ENCODE results near the gene OR2T2.
"Not testable (repeated sequence)": the region's sequence is repeated elsewhere in the genome, so short reads cannot be mapped to it uniquely, and the experiment has no call there.

Gene OR2T2

GRCh38 chr1:248450466-248451145 lies 5.2 kb downstream of the OR2T2 start:
- not testable (repeated sequence) for DNase-seq

DNA sequence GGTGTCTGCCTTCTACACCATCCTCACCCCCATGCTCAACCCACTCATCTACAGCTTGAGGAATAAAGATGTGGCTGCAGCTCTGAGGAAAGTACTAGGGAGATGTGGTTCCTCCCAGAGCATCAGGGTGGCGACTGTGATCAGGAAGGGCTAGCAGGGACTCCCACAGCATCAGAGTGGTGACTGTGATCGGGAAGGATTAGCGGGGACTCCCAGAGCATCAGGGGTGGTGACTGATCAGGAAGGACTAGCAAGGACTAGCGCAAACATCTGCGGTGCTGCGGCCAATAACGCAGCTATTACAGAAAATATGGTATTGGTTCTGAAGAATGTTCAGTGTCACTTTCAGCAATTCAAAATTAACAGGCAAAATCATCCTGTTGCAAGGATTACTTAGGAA lies 8.2 kb downstream of the OR2T2 start:
- DNase-seq, result not testable (repeated sequence)

DNA sequence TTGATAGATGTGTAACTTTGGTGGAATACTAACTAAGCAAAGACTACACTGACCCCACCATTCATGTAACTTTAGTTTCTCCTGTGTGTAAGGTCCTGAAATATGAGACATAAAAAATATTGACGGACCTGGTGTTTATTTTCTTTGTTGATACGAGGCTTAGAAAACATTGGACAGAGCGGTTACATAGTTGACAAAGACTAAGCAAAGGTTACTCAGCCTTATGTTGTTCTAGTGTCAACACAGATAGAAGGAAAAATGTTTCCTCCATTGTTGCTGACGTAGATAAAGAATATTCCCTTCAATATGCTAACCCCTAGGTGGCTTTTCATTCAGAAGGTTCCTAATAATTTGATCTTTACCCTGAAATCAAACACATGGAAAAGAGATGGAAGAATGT lies 9.6 kb downstream of the OR2T2 start:
- DNase-seq, result not testable (repeated sequence)

DNA sequence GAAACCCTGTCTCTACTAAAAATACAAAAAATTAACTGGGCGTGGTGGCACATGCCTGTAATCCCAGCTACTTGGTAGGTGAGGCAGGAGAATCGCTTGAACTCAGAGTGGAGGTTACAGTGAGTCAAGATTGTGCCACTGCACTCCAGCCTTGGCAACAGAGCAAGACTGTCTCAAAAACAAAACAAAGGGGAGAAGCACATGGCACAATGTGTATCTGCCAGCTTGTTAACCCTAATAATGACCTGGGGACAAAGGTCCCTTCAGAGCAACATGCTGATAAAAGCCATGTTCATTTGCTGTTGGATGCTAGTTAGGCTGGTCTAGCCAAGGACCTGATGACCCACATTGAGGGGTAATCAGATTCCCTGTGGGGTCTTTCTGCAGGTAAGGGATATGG lies 11.2 kb downstream of the OR2T2 start:
- not testable (repeated sequence) for DNase-seq

DNA sequence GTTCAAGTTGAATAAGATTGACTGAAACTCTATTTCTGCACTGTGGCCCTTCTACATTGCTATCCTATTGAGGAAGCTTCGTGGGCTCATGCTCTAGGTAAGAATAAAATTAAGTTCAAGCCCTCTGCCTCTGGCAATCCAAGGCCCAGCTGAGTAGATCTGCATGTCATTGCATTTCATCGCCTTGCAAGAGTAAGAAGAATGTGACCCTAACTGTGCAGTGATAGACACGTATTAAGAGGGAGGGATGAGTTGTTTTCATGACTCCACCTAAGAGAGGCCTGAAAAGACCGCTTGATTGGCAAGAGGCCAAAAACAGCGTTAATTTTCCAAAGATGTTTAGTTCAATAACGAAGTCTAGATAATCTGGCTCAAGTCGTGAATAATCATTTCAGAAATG lies 13.7 kb downstream of the OR2T2 start:
- not testable (repeated sequence) for DNase-seq

DNA sequence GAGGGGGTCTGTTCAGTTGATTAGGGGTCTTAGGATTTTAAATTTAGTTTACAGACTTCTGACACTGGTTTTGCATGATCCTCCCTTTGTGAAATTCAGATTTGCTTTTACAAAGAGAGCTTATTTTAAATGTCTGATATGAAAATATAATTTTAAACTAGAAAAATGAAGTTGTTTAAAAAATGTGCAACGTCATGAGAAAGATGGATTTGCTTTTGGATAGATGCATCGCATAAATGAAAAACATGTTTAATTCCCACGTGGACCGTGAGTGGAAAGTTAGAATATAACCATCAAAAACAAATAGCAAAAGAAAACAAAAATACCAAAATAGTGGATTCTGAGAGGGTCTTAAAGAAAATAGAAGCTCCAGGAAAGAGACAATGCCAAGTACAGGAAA lies 25.7 kb downstream of the OR2T2 start:
- no peak for DNase-seq

DNA sequence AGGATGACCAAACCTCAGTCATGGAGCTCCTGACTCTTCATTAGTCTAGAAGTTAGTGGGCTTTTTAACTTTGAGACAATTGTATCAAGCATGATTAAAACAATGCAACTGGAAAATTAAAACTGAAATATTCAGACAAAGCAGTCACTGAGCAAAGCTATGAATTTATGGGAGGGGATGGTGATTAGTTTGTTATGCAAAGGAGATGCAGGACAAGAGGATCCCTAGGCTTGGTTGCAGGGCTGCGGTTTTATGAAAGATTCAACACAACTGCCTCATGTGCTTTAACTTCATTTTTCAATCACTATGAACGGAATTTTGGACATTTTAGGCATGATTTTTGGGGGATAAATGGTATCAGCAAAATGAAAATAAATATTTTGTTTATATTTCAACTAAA lies 26.7 kb downstream of the OR2T2 start:
- not testable (repeated sequence) for DNase-seq

DNA sequence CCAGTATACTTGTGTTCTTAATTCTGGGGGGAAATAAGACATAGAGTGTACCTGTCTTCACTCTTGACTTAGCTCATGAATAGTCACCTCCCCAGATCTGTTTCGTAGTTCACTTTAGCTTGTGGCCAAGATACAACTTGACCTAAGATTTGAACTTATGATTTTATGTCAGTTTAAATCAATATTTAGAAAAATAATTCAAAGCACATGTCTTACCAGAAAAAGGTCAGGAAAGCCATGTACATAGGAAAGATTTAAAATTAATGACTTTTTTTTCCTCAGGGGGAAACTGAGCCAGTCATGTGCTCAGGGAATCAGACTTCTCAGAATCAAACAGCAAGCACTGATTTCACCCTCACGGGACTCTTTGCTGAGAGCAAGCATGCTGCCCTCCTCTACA lies 27.6 kb downstream of the OR2T2 start, which contains the start of gene OR2T3:
Gene OR2T3, plus strand, starts transcription at position 301 of the 400 bp plus-strand sequence. Its CDS starts 0 bp downstream, at position 301.
- not testable (repeated sequence) for DNase-seq

DNA sequence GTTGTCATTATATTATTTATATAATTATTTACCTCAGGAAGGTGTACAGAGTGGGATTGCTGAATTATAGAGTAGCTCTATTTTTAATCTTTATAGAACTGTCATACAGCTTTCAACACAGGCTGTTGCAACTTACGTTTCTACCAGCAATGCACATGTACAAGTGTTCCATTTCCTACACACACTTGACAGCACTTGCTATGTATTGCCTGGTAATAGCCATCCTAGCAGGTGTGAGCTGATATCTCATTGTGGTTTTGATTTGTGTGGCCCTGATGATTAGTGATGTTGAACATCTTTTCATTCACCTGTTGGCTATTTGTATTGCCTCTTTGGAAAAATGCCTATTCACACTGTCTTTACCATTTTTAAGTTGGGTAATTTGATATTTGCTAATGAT lies 30.2 kb downstream of the OR2T2 start:
- not testable (repeated sequence) for DNase-seq

DNA sequence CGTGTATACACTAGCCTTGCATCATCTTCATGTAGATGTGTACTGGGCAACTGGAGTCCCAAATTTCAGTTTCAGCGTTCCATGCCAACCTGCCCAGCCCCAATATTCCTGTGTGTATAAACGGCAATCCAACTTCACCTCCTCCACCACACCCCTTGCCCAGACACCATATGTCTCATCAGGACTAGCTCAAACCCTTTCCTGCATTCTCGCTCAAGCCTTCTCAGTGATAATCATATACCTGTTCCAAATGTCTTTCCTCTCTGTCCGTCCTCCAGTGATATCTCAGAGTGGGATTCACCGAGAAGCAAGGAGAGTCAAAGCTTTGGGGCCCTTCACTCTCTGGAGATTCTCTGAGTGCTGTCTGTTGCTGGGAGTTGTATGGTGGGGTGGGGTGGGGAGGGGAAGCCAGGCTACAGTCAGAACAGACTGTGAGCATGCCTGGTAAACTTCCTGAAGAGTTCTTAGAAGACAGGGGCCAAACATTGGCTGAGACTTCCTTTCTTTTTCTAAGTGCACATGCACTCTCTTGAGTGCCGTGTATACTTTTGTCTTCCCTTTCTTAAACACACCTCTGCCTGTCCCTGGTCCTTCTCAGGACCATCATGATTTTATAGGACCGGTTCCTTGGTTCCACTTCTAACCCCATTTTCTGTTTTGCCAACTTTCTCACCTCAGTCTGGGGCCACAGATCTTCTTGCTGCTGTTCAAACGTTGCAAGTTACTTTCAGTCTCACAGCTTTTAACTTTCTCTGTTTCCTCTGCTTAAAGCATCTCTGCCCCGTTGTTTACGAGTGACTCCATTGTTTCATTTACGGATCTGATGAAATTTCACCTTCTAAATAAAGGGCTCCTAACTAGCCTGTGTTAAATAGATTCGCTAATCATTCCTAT lies 36.5 kb downstream of the OR2T2 start:
- DNase-seq, result peak in 1 of 4 experiments; percentile 4

GRCh38 chr1:248488289-248488688 lies 42.9 kb downstream of the OR2T2 start, which contains the start of gene OR2T5:
TSS of gene OR2T5 (plus strand) at chr1:248488589. CDS start at chr1:248488589, 0 bp downstream.
- DNase-seq, result not testable (repeated sequence)

GRCh38 chr1:248496661-248497060 lies 51.2 kb downstream of the OR2T2 start:
- DNase-seq, result not testable (repeated sequence)

DNA sequence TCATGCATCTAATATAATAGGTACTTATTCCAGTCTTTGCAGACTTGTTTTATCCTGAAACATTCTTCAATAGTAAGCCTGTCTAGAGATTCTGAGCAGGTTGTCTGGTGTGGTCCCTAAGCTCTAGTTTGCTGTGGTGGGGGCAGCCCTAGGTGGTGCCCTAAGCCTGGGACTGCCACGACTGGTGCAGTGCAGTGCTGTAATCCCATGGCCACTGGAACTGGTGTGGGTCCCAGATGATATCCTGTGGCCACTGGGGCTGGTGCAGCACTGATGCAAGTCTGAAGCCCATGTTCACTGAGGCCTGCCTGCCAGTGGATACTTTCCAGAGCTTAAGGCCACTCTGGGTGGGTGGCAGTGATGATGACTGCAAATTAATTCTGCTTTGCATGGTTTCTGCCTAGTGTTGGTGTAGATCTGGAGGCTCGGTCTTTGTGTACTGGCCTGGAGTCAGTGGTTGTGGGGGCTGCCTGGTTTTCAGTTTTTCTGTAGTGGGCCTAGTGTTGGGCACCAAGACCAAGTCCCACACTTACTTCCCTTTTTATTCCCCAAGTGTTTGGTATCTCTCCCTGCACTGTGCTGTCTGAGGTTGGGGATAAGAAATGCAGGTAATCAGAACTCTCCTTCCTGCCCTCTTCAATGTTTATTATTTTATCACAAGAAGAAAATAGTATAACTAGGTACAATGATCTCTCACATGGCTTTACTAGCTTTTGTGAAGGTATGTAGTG lies 55.0 kb downstream of the OR2T2 start:
- not testable (repeated sequence) for DNase-seq
